ENCODE measurements around the gene MTMR2.

DNA sequence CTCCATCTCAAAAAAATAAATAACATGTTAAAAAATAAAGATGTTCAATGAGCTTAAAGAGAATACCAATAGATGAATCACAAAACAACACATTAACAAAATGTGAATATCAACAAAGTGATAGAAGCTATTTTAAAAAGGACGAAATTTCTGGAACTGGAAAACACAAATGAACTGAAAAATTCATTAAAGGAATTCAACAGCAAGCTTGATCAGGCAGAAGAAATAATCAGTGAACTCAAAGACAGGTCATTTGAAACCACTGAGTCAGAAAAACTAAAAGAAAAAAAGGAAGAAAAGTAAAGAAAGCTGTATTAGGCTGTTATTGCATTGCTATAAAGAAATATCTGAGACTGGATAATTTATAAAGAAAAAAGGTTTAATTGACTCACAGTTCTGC is 7.0 kb upstream of the MTMR2 start:
- TF ChIP-seq, protein P1, sequence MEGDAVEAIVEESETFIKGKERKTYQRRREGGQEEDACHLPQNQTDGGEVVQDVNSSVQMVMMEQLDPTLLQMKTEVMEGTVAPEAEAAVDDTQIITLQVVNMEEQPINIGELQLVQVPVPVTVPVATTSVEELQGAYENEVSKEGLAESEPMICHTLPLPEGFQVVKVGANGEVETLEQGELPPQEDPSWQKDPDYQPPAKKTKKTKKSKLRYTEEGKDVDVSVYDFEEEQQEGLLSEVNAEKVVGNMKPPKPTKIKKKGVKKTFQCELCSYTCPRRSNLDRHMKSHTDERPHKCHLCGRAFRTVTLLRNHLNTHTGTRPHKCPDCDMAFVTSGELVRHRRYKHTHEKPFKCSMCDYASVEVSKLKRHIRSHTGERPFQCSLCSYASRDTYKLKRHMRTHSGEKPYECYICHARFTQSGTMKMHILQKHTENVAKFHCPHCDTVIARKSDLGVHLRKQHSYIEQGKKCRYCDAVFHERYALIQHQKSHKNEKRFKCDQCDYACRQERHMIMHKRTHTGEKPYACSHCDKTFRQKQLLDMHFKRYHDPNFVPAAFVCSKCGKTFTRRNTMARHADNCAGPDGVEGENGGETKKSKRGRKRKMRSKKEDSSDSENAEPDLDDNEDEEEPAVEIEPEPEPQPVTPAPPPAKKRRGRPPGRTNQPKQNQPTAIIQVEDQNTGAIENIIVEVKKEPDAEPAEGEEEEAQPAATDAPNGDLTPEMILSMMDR (IDR thresholded peaks at IDR 0.05; ENCODE audit: insufficient read depth, low read length) = no peak
- TF ChIP-seq POLR2AphosphoS5 (IDR thresholded peaks at IDR 0.05; ENCODE audit: low read depth) (no peak), GABPA (IDR thresholded peaks at IDR 0.05; ENCODE audit: low read depth) (no peak)
- TF ChIP-seq, protein P2, sequence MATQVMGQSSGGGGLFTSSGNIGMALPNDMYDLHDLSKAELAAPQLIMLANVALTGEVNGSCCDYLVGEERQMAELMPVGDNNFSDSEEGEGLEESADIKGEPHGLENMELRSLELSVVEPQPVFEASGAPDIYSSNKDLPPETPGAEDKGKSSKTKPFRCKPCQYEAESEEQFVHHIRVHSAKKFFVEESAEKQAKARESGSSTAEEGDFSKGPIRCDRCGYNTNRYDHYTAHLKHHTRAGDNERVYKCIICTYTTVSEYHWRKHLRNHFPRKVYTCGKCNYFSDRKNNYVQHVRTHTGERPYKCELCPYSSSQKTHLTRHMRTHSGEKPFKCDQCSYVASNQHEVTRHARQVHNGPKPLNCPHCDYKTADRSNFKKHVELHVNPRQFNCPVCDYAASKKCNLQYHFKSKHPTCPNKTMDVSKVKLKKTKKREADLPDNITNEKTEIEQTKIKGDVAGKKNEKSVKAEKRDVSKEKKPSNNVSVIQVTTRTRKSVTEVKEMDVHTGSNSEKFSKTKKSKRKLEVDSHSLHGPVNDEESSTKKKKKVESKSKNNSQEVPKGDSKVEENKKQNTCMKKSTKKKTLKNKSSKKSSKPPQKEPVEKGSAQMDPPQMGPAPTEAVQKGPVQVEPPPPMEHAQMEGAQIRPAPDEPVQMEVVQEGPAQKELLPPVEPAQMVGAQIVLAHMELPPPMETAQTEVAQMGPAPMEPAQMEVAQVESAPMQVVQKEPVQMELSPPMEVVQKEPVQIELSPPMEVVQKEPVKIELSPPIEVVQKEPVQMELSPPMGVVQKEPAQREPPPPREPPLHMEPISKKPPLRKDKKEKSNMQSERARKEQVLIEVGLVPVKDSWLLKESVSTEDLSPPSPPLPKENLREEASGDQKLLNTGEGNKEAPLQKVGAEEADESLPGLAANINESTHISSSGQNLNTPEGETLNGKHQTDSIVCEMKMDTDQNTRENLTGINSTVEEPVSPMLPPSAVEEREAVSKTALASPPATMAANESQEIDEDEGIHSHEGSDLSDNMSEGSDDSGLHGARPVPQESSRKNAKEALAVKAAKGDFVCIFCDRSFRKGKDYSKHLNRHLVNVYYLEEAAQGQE (IDR thresholded peaks at IDR 0.05; ENCODE audit: insufficient replicate concordance, low read depth) = no peak
